HT-29 (cell line): ENCODE results near the gene TIAM1. TPM values are rescaled to one million over a fixed set of nuclear protein-coding genes. Genes with fewer than 3 reads are reported as not detected.
"Not testable (repeated sequence)": the region's sequence is repeated elsewhere in the genome, so short reads cannot be mapped to it uniquely, and the experiment has no call there.

Experiments used
- DNase-seq: peaks from one replicate; pipeline ENCODE4 v3.0.0-alpha.2; 2015; ENCODE audit warnings: low spot score
- total RNA-seq: library from RNA; depleted of rRNA; stranded (reverse); fragments of >200 nt; shearing (Covaris generic); gene quantifications from 2 replicates; pipeline ENCODE4 v1.2.3, GENCODE V29; 2014

Gene TIAM1
- total RNA-seq, 1 experiment from 2014 or later = not detected

GRCh38 chr21:31253684-31254083 lies 90.4 kb downstream of the TIAM1 start:
- no peak for DNase-seq

GRCh38 chr21:31252611-31253010 lies 91.5 kb downstream of the TIAM1 start:
- DNase-seq = no peak

- no peak for DNase-seq
Observed at GRCh38 chr21:31252091-31252490, 92.0 kb downstream of the TIAM1 start.

DNA sequence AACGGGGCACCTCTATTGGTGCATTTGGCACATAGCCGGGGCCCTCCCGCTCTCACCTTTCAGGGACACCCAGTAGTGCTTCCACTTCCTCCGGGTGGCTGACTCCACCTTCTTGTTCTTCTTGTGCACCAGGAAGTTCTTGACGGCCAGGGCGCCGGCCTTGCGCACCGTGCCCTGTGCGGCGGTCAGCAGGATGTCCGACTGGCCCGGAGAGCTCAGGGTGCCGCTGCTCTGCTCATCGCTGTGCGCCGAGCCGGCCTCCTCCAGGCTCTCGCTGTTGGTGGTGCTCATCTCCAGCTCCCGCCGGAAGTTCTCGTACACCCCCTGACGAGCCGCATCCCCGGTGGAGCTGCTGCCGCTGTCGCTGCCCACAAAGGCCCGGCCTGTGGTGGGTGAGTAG lies 92.4 kb downstream of the TIAM1 start:
- DNase-seq = no peak

DNA sequence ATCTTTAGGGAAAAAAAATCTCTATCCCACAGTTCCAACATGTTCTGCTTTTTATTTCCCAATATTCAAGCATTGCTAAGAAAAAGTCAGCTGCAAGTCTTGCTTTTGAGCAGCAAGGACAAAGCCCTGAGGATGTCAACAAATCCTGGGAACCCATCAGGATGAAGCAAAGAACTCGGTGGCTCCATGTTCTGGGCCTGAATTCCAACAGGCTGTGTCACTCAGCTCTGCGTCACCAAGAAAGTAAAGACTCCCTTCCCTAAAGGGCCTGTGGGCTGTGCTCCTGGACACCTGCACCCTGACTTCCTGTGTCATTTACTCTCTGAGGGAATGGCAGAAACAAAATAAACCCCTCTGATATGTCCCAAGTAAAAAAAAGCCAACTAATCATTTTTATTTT lies 95.5 kb downstream of the TIAM1 start:
- no peak for DNase-seq

DNA sequence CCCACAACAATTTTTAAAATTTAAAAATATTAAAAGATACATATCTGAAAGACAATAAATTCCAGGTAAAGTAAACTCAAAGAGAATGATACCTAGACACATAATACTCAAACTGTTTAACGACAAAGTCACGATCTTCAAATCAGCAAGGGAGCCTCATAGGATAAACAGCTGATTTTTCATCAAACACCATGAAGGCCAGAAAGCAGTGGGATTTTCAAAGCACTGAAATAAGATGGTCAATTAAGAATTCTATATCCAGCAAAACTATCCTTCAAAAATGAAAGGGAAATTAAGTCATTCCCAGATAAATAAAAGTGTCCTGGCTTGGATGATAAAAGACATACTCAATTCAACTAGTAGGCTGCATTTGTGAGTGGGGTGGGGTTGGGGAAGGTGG lies 100.5 kb downstream of the TIAM1 start:
- DNase-seq = no peak

DNA sequence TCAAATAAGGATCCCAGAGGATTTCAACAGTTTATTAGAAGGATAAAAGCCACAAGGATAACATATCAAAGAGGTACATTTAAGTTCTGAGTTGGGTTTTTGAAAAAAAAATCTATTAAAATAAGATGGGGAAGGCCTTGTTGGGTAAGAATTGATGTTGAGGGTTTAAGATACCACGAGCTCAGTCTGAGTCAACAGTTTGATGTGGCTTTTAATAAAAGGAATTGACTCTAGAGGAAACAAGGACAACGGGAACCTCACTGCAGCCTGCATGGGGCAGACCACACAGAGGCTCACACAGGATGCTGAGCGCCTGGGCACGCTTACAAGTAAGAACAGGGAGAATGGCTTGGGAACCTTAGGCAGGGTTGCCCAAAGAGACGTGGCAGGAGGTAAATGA lies 107.5 kb downstream of the TIAM1 start:
- DNase-seq = no peak

- no peak for DNase-seq
Observed at GRCh38 chr21:31235671-31236450, 108.2 kb downstream of the TIAM1 start.

DNA sequence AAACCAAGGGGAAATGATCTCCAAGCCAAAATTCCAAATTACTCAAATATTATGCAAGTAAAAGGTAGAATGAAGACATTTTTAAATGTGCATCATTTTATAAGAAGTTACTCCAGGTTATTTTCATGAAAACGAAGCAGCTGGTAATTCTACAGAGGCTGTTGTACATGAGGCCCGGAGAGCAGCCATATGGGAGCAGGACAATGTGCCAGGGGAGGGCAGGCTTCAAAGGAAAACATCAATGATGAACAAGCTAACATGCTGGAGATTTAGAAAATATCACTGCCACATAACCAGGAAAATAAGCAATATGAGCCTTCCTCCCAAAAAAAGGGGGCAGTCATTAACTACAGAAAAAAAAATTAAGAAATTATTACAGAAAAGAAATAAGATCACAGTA lies 109.1 kb downstream of the TIAM1 start:
- DNase-seq = no peak

DNA sequence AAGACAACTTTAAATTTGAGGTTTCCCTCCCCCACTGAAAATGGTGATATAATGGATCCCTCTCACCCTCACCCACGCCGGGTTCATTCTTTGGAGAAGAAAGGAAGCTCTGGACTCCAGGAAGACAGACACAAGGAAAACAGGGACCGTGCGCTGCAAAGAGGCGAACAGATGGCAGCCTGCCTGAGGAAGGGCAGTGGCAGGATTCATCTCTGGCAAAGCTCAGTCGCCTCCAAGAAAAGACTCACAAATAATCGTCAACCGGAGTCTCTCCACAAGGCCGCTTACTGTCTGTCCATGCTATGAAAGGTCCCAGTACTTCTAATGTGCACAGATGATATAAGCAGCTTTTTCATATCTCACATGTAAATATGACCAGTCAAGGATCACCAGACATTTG lies 110.3 kb downstream of the TIAM1 start:
- DNase-seq = no peak

DNA sequence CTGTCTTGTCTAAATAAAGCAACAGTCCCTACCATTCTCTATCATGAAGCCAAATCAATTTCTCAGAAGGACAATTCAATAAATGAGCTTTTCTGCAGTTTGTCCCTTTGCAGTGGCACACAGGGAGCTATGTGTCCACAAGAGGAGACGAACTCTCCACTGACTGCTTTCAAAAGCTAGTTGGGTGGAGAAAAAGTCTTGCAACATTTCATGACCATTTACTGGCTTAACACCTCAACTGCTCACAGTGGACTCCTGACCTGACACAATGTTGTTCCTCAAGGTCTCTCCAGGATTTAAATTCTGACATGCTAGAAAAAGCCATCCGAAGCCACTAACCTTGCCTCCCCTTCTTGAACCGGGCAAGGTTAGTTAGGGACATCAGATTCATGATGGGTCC lies 111.7 kb downstream of the TIAM1 start:
- no peak for DNase-seq

DNA sequence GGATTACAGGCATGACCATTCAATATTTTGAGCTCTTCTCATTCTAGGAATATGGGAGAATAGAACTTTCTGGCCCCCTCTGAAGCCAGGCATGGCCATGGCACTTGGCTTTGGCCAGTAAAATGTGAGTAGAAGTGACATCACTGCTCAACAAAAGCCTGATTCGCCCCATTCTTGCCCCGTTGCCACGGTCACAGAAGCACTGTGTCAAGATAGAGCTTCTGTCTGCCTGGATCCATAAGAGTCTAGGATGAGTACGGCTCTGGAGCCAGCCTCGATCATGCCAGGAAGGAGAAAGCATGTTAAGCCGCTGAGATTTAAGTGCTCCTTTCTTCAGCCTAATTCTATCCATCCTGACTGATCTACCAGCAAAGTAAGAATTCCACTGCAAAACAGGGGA lies 113.1 kb downstream of the TIAM1 start:
- no peak for DNase-seq

- not testable (repeated sequence) for DNase-seq
Observed at GRCh38 chr21:31228723-31229122, 115.3 kb downstream of the TIAM1 start.

GRCh38 chr21:31225713-31226112 lies 118.3 kb downstream of the TIAM1 start:
- DNase-seq = no peak

GRCh38 chr21:31222142-31222541 lies 121.9 kb downstream of the TIAM1 start:
- no peak for DNase-seq

DNA sequence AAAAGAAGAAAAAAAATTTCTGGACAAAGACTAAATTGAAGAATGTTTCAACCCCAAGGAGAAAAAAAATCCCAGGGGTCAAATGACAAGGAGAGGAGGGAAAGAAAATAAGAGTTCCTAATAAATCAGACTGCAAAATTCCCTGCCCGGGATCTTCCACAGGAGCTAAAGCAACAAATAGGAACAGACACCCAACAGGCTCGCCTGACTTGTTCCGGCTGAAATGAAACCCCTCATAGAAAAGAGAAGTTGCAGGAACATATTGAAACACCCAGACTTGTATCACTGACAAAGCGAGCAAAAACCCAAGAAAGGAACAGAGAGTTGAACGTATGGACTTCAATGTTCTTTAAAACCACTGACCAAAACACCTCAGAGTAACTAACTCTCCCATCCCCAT lies 123.0 kb downstream of the TIAM1 start:
- DNase-seq = no peak

GRCh38 chr21:31220575-31220974 lies 123.5 kb downstream of the TIAM1 start:
- DNase-seq = no peak

DNA sequence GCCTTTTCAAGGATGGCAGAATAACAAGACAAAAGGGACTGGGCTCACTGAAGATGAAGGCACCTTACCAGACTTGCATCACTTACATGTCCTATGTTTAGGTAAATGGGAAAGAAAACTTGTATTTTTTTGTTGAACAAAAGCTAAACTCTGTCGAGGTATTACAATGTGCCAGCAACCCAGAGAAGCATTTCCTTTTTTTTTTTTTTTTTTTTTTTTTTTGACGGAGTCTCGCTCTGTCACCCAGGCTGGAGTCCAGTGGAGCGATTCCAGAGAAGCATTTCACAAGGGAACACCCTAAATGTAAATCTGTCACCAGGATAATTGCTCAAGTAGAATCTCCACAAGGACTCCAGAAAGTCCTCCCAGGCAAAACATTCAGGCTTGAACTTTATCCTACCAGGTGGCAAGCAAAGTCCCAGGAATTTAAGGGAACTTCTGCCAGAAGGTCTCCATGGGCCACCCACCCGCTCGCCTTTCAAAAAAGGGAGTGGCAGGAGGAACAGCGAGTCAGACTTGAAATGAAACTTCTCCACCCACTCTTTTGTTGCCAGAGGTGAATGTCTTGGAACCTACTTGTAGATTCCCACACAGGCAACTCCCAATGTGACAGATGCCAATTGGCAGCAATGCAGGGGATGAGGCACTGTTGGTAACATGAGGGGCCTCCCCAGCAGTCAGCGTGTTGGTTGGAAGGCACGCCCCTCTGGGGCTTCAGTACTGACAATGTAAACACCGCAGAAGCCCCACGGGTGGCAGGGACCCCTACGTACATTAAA lies 125.0 kb downstream of the TIAM1 start:
- DNase-seq = no peak

GRCh38 chr21:31216206-31216605 lies 127.9 kb downstream of the TIAM1 start:
- no peak for DNase-seq

- no peak for DNase-seq
Observed at GRCh38 chr21:31213787-31214186, 130.3 kb downstream of the TIAM1 start.

GRCh38 chr21:31211836-31212235 lies 132.2 kb downstream of the TIAM1 start:
- no peak for DNase-seq

GRCh38 chr21:31205412-31205811 lies 138.6 kb downstream of the TIAM1 start:
- DNase-seq = no peak

GRCh38 chr21:31204801-31205200 lies 139.3 kb downstream of the TIAM1 start:
- no peak for DNase-seq
